Measurements from ENCODE around the gene VSIG10L2.

The VSIG10L2 gene

GRCh38 chr11:125947419-125948277 lies 1.8 kb downstream of the VSIG10L2 start:
- DNase-seq (ENCODE audit: low read depth), result no peak

GRCh38 chr11:125948278-125949051 lies 2.6 kb downstream of the VSIG10L2 start:
- no peak for DNase-seq (ENCODE audit: low read depth)

- DNase-seq (ENCODE audit: low read depth), result no peak
Observed at GRCh38 chr11:125949271-125950177, 3.7 kb downstream of the VSIG10L2 start.

- no peak for DNase-seq (ENCODE audit: low read depth)
Observed at GRCh38 chr11:125950178-125950490, 4.3 kb downstream of the VSIG10L2 start.

- no peak for DNase-seq (ENCODE audit: low read depth)
Observed at GRCh38 chr11:125950696-125951651, 5.1 kb downstream of the VSIG10L2 start.

GRCh38 chr11:125951731-125952130 lies 5.9 kb downstream of the VSIG10L2 start:
- DNase-seq (ENCODE audit: low read depth), result no peak

- no peak for DNase-seq (ENCODE audit: low read depth)
Observed at GRCh38 chr11:125952559-125952958, 6.7 kb downstream of the VSIG10L2 start.

- DNase-seq (ENCODE audit: low read depth), result no peak
Observed at GRCh38 chr11:125952973-125953372, 7.1 kb downstream of the VSIG10L2 start.

GRCh38 chr11:125953401-125953935 lies 7.6 kb downstream of the VSIG10L2 start:
- no peak for DNase-seq (ENCODE audit: low read depth)

- DNase-seq (ENCODE audit: low read depth), result no peak
Observed at GRCh38 chr11:125954123-125954944, 8.5 kb downstream of the VSIG10L2 start.

- DNase-seq (ENCODE audit: low read depth), result no peak
Observed at GRCh38 chr11:125954945-125955640, 9.2 kb downstream of the VSIG10L2 start.

GRCh38 chr11:125955856-125956255 lies 10.0 kb downstream of the VSIG10L2 start:
- DNase-seq (ENCODE audit: low read depth), result no peak

- DNase-seq (ENCODE audit: low read depth), result no peak
Observed at GRCh38 chr11:125956391-125957134, 10.7 kb downstream of the VSIG10L2 start.

- DNase-seq (ENCODE audit: low read depth), result no peak
Observed at GRCh38 chr11:125957618-125958332, 11.9 kb downstream of the VSIG10L2 start.

- DNase-seq (ENCODE audit: low read depth), result no peak
Observed at GRCh38 chr11:125958872-125959400, 13.1 kb downstream of the VSIG10L2 start.

- DNase-seq (ENCODE audit: low read depth), result no peak
Observed at GRCh38 chr11:125959511-125959910, 13.7 kb downstream of the VSIG10L2 start.

GRCh38 chr11:125959931-125960330 lies 14.1 kb downstream of the VSIG10L2 start:
- no peak for DNase-seq (ENCODE audit: low read depth)

- no peak for DNase-seq (ENCODE audit: low read depth)
Observed at GRCh38 chr11:125960771-125961170, 14.9 kb downstream of the VSIG10L2 start.

Data from activated T-cell treated with anti-CD3 and anti-CD28 coated beads for 24 hours (primary cell).